ENCODE data around the gene NKTR. TPM values are rescaled to one million over a fixed set of nuclear protein-coding genes. Genes with fewer than 3 reads are reported as not detected.

NKTR gene
- total RNA-seq, 4 donors from 2014 or later: 47.7 to 328 (median 66.8) TPM

DNA sequence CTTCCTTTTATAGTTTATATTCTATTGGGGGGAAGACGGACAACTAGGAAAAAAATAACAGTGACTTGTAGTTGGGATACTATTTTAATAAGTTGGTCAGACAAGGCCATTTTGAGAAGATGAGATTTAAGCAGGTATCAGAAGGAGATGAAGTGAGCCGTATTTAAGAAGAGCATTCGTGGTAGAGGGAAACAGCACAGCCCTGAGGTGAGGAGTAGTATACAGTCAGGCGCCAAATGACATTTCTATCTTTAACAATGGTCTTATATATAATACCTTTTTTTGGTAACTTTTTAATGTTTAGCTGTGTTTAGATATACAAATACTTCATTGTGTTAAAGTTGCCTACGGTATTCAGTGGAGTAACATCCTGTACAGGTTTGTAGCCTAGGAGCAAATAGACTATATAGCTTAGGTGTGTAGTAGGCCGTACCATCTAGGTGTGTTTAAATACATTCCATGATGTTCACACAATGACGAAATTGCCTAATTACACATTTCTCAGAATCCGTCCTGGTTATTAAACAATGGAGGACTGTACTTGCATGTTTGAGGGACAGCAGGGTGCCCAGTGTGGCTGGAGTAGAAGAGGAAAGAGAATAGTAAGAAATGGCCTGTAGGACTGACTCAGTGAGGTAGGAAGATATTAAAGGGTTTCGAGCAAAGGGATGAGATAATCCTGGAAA lies 1.6 kb downstream of the NKTR start:
- Histone ChIP-seq H3K27me3 (no peaks in the 10 kb centered on the region), H3K4me1 (peaks cover 48% of the 10 kb centered on the region), H3K9me3 (no peaks in the 10 kb centered on the region), H3K36me3 (peaks cover 3% of the 10 kb centered on the region), H3K4me3 (peak overlapping the region; percentile 96), H3K27ac (peak overlapping the region; percentile 99)
- WGBS: 45% methylated on average over 9 of the region's 9 CpGs
- TF ChIP-seq, protein P1, sequence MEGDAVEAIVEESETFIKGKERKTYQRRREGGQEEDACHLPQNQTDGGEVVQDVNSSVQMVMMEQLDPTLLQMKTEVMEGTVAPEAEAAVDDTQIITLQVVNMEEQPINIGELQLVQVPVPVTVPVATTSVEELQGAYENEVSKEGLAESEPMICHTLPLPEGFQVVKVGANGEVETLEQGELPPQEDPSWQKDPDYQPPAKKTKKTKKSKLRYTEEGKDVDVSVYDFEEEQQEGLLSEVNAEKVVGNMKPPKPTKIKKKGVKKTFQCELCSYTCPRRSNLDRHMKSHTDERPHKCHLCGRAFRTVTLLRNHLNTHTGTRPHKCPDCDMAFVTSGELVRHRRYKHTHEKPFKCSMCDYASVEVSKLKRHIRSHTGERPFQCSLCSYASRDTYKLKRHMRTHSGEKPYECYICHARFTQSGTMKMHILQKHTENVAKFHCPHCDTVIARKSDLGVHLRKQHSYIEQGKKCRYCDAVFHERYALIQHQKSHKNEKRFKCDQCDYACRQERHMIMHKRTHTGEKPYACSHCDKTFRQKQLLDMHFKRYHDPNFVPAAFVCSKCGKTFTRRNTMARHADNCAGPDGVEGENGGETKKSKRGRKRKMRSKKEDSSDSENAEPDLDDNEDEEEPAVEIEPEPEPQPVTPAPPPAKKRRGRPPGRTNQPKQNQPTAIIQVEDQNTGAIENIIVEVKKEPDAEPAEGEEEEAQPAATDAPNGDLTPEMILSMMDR (IDR thresholded peaks at IDR 0.05): no peak
- no peak for TF ChIP-seq POLR2A (IDR thresholded peaks at IDR 0.05)
- no peak for DNase-seq (ENCODE audit: low spot score in 2 of 2)

DNA sequence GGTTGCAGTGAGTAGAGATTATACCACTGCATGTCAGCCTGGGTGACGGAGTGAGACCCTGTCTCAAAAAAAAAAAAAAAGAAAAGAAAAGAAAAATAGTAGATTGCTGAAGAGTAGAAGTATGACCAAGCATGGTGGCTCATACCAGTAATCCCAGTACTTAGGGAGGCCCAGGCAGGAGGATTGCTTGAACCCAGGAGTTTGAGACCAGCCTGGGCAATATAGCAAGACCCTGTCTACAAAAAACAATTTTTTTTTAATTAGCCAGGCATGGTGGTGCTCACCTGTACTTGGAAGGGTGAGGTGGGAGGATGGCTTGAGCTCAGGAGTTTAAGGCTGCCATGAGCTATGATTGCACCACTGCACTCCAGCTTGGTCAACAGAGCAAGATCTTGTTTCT lies 2.5 kb downstream of the NKTR start:
- 100% methylated on average over 1 of the region's 1 CpG for WGBS
- H3K36me3 ChIP-seq: peaks cover 4% of the 10 kb centered on the region
- H3K27me3 ChIP-seq: no peaks in the 10 kb centered on the region
- H3K4me1 ChIP-seq: peaks cover 48% of the 10 kb centered on the region
- no peaks in the 10 kb centered on the region for H3K9me3 ChIP-seq
- no peak overlapping the region for H3K27ac ChIP-seq
- TF ChIP-seq, protein P1 (IDR thresholded peaks at IDR 0.05): no peak
- TF ChIP-seq EP300 (IDR thresholded peaks at IDR 0.05): no peak
- no peak for TF ChIP-seq POLR2A (IDR thresholded peaks at IDR 0.05)
- TF ChIP-seq POLR2AphosphoS5 (IDR thresholded peaks at IDR 0.05): no peak
- no peak for DNase-seq (ENCODE audit: low spot score in 2 of 2)
- peak overlapping the region; percentile 96 for H3K4me3 ChIP-seq

DNA sequence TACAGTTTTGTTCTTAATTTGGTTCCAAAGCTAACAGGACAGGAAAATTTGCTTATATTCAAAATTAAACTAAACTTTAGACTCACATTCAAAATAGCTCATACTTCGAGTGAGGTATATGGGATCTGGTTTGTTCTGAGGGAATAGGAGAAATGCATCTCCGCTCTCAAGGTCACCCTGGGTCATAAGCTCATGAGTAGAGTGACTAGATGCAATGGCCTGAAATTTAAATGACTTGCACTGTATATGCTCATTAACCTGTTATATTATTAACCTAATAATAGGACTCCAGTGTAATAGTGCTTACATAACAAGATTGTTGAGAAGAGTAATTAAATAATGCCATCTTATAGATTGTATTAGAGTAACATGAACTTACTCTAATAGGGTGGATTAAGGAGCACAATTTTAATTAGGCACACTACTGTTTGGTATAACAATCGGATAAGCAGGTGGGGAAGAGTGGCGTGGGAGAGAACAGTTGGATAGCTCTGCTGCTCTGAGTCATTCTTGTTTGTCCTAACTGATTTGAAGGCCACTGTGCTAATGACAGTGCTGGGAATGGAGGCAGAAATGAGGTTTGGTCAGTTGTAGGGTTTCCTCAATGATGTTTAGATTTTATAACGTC lies 5.2 kb downstream of the NKTR start:
- 67% methylated on average over 5 of the region's 5 CpGs for WGBS
- Histone ChIP-seq H3K36me3 (peaks cover 4% of the 10 kb centered on the region), H3K4me1 (peaks cover 62% of the 10 kb centered on the region), H3K27ac (no peak overlapping the region), H3K9me3 (no peaks in the 10 kb centered on the region), H3K27me3 (no peaks in the 10 kb centered on the region), H3K4me3 (no peak overlapping the region)
- no peak for TF ChIP-seq POLR2AphosphoS5 (IDR thresholded peaks at IDR 0.05)
- TF ChIP-seq POLR2A (IDR thresholded peaks at IDR 0.05): no peak
- no peak for TF ChIP-seq EP300 (IDR thresholded peaks at IDR 0.05)
- TF ChIP-seq, protein P1 (IDR thresholded peaks at IDR 0.05): no peak
- DNase-seq (ENCODE audit: low spot score in 2 of 2): no peak

DNA sequence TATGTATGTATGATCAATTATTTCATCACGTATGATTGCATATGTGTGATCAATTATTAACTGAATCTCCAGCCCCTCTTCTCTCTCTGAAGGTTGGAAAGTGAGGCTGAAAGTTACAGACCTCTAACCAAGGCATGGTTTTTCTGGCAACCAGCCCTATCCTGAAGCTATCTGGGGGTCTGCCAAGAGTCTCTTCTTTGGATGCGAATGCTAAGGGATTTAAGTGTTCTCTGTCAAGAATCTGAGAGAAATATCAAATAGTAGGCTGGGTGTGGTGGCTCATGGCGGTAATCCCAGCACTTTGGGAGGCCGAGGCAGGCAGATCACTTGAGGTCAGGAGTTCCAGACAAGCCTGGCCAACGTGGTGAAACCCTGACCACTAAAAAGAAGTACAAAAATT lies 8.1 kb downstream of the NKTR start:
- no peak for DNase-seq (ENCODE audit: low spot score in 2 of 2)
- no peak overlapping the region for H3K4me3 ChIP-seq
- H3K4me1 ChIP-seq: peaks cover 57% of the 10 kb centered on the region
- TF ChIP-seq, protein P1 (IDR thresholded peaks at IDR 0.05): no peak
- TF ChIP-seq POLR2A (IDR thresholded peaks at IDR 0.05) (no peak), POLR2AphosphoS5 (IDR thresholded peaks at IDR 0.05) (no peak), EP300 (IDR thresholded peaks at IDR 0.05) (no peak)
- peaks cover 4% of the 10 kb centered on the region for H3K36me3 ChIP-seq
- H3K27me3 ChIP-seq: no peaks in the 10 kb centered on the region
- no peaks in the 10 kb centered on the region for H3K9me3 ChIP-seq
- WGBS: 28% methylated on average over 5 of the region's 5 CpGs
- H3K27ac ChIP-seq: no peak overlapping the region

DNA sequence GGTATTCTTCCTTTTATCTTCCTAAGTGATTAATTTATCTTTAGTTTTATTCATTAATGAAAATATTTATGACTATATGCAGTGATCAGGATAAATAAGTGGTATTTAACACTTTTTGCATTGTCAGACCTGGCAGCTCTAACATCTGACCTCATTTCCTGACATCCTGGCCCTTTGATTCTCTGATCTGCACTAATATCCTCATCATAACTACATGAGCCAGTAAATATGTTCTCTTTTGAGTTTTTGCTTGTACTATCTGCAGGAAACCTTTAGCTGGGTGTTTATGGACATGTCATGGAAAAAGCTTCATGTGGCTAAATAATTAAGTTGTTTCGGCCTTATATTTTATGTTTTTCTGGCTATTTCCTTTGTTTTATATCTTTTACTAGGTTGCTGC lies 10.5 kb downstream of the NKTR start:
- Histone ChIP-seq H3K27me3 (no peaks in the 10 kb centered on the region), H3K9me3 (no peaks in the 10 kb centered on the region), H3K36me3 (peaks cover 4% of the 10 kb centered on the region), H3K4me3 (no peak overlapping the region), H3K4me1 (peaks cover 40% of the 10 kb centered on the region), H3K27ac (no peak overlapping the region)
- 94% methylated on average over 1 of the region's 1 CpG for WGBS
- no peak for DNase-seq (ENCODE audit: low spot score in 2 of 2)
- no peak for TF ChIP-seq POLR2AphosphoS5 (IDR thresholded peaks at IDR 0.05)
- no peak for TF ChIP-seq POLR2A (IDR thresholded peaks at IDR 0.05)
- TF ChIP-seq, protein P1 (IDR thresholded peaks at IDR 0.05): no peak
- TF ChIP-seq EP300 (IDR thresholded peaks at IDR 0.05): no peak

All from suprapubic skin (tissue), 4 donors.